HCT116 (cell line): Measurements from ENCODE around the gene LRRC43. TPM values are rescaled to one million over a fixed set of nuclear protein-coding genes. Genes with fewer than 3 reads are reported as not detected.

Experiments used
- ATAC-seq: fragments of 200-7000 bp; cut with Tn5 transposase; 2 replicates; pipeline ENCODE4 v1.9.1; 2020; ENCODE audit warnings: mild to moderate bottlenecking, moderate library complexity
- BruUV-seq: library from RNA; stranded (reverse); fragments of 400-500 nt; replicated peaks from 2 replicates; lab custom pipeline; 2021; lab: Mats Ljungman, UMichigan
- CTCF ChIA-PET: fragments of 300-600 bp; sonication (Branson Sonifier 250); formaldehyde crosslinking; loops from one replicate; lab custom pipeline; 2021; ENCODE audit warnings: antibody characterized with exemption; lab: Charles Lee
- POLR2A ChIA-PET: fragments of 300-600, 350-600 bp; sonication (Branson Sonifier 250); formaldehyde crosslinking; loops from one replicate; lab custom pipeline; 2021; ENCODE audit warnings: antibody characterized with exemption; lab: Charles Lee
- RAD21 ChIA-PET, 2 experiments: fragments of 300-600 bp; sonication (Branson Sonifier 250); formaldehyde crosslinking; loops; one replicate each; lab custom pipeline; 2023; ENCODE audit warnings: low total read pairs in 2 of 2; ENCODE audit not compliant: uncharacterized antibody in 2 of 2, unreplicated experiment in 2 of 2, low non-redundant PET in 1 of 2; lab: Charles Lee
- DNase-seq: peaks from one replicate; pipeline ENCODE4 v3.0.0-alpha.2; 2010; ENCODE audit warnings: low read depth, low spot score
- H2AFZ ChIP-seq: fragments of 200-600 bp; shearing (Covaris generic), sonication (generic); 2 replicates; pipeline ENCODE4 v1.6.1; 2017; ENCODE audit warnings: low read depth, mixed run types, mixed read lengths, antibody characterized with exemption, low read length; ENCODE audit not compliant: poor library complexity, severe bottlenecking
- H3K27ac ChIP-seq: 2 replicates; pipeline ENCODE4 v1.5.1; 2012; ENCODE audit warnings: low read depth, low read length
- H3K27me3 ChIP-seq: fragments of 200-600 bp; sonication (generic); 2 replicates; pipeline ENCODE4 v1.6.1; 2016; ENCODE audit warnings: mixed run types, low read length, mixed read lengths; ENCODE audit not compliant: insufficient read depth
- H3K36me3 ChIP-seq, 2 experiments: fragments of 200-500 bp in 1 of 2; fragments of 200-600 bp in 1 of 2; sonication (Bioruptor generic) in 1 of 2; sonication (generic) in 1 of 2; 2 replicates each; pipeline versions ENCODE4 v1.5.1 to v1.6.1; 2014 to 2016; ENCODE audit warnings: low read length in 2 of 2, inconsistent platforms in 1 of 2, mixed read lengths in 1 of 2, mixed run types in 1 of 2; ENCODE audit not compliant: insufficient read depth in 2 of 2, control insufficient read depth in 1 of 2
- H3K4me1 ChIP-seq, 2 experiments: fragments of 200-600 bp in 1 of 2; sonication (generic) in 1 of 2; 2 replicates each; pipeline versions ENCODE4 v1.5.1 to v1.6.1; 2012 to 2017; ENCODE audit warnings: low read length in 2 of 2, inconsistent platforms in 1 of 2, mild to moderate bottlenecking in 1 of 2, mixed read lengths in 1 of 2, mixed run types in 1 of 2, moderate library complexity in 1 of 2; ENCODE audit not compliant: insufficient read depth in 2 of 2, control insufficient read depth in 1 of 2
- H3K4me2 ChIP-seq: fragments of 200-600 bp; sonication (generic); 2 replicates; pipeline ENCODE4 v1.6.1; 2017; ENCODE audit warnings: mixed run types, low read length, mixed read lengths
- H3K4me3 ChIP-seq, 2 experiments: fragments of 200-600 bp in 1 of 2; sonication (generic) in 1 of 2; replicated peaks in 1 of 2; 2 replicates each; pipeline ENCODE4 v1.5.1; 2011 to 2016; ENCODE audit warnings: low read length in 2 of 2, control low read depth in 1 of 2, low read depth in 1 of 2, mild to moderate bottlenecking in 1 of 2, mixed read lengths in 1 of 2, mixed run types in 1 of 2
- H3K79me2 ChIP-seq: fragments of 200-600 bp; sonication (generic); 2 replicates; pipeline ENCODE4 v1.6.1; 2017; ENCODE audit warnings: mild to moderate bottlenecking, mixed run types, low read length, moderate library complexity, mixed read lengths; ENCODE audit not compliant: insufficient read depth
- H3K9ac ChIP-seq: fragments of 200-600 bp; sonication (generic); 2 replicates; pipeline ENCODE4 v1.6.1; 2016; ENCODE audit warnings: low read length, mixed read lengths
- H3K9me2 ChIP-seq: fragments of 200-600 bp; sonication (generic), shearing (Covaris generic); 2 replicates; pipeline ENCODE4 v1.6.1; 2017; ENCODE audit warnings: mixed run types, mild to moderate bottlenecking, moderate library complexity; ENCODE audit not compliant: insufficient read depth
- H3K9me3 ChIP-seq, 2 experiments: fragments of 200-500 bp in 1 of 2; fragments of 200-600 bp in 1 of 2; sonication (Bioruptor generic) in 1 of 2; sonication (generic) in 1 of 2; 2 replicates each; pipeline ENCODE4 v1.6.1; 2014 to 2017; ENCODE audit warnings: low read length in 2 of 2, mixed read lengths in 2 of 2, inconsistent platforms in 1 of 2, low read depth in 1 of 2, mild to moderate bottlenecking in 1 of 2, mixed run types in 1 of 2, moderate library complexity in 1 of 2; ENCODE audit not compliant: control insufficient read depth in 1 of 2, insufficient read depth in 1 of 2
- H4K20me1 ChIP-seq: fragments of 200-600 bp; sonication (generic), shearing (Covaris generic); 2 replicates; pipeline ENCODE4 v1.6.1; 2017; ENCODE audit warnings: mixed run types, mild to moderate bottlenecking, moderate library complexity; ENCODE audit not compliant: insufficient read depth
- CEBPB ChIP-seq: IDR thresholded peaks from 2 replicates; pipeline ENCODE4 v1.6.1; 2012; ENCODE audit warnings: low read depth
- CTCF ChIP-seq, 3 experiments: fragments of 200-600 bp in 1 of 3; sonication (generic) in 1 of 3; IDR thresholded peaks in 2 of 3; conservative IDR thresholded peaks in 1 of 3; 2 replicates each; pipeline ENCODE4 v1.5.1; 2012 to 2017; ENCODE audit warnings: low read depth in 2 of 3, low read length in 2 of 3, antibody characterized with exemption in 1 of 3, borderline replicate concordance in 1 of 3, control low read depth in 1 of 3, mild to moderate bottlenecking in 1 of 3, mixed read lengths in 1 of 3, mixed run types in 1 of 3, moderate library complexity in 1 of 3; ENCODE audit not compliant: insufficient read depth in 1 of 3
- EGR1 ChIP-seq: IDR thresholded peaks from 2 replicates; pipeline ENCODE4 v1.6.1; 2012; ENCODE audit warnings: low read depth
- ELF1 ChIP-seq: IDR thresholded peaks from 2 replicates; pipeline ENCODE4 v1.6.1; 2012; ENCODE audit warnings: low read depth, borderline replicate concordance
- EZH2phosphoT487 ChIP-seq: fragments of 200-600 bp; IDR thresholded peaks from 2 replicates; pipeline ENCODE4 v1.6.1; 2018; ENCODE audit warnings: antibody characterized with exemption, borderline replicate concordance
- FOSL1 ChIP-seq: IDR thresholded peaks from 2 replicates; pipeline ENCODE4 v1.6.1; 2012; ENCODE audit warnings: low read depth
- JUND ChIP-seq: IDR thresholded peaks from 2 replicates; pipeline ENCODE4 v1.6.1; 2012
- MAX ChIP-seq: IDR thresholded peaks from 2 replicates; pipeline ENCODE4 v1.6.1; 2012
- POLR2A ChIP-seq: IDR thresholded peaks from 2 replicates; pipeline ENCODE4 v1.7.0; 2011; ENCODE audit warnings: borderline replicate concordance; ENCODE audit not compliant: insufficient read depth, insufficient read length; ENCODE audit errors: extremely low read depth
- POLR2AphosphoS5 ChIP-seq: IDR thresholded peaks from 2 replicates; pipeline ENCODE4 v1.6.1; 2011; ENCODE audit warnings: mild to moderate bottlenecking, low read depth, low read length, moderate library complexity
- RAD21 ChIP-seq: IDR thresholded peaks from 2 replicates; pipeline ENCODE4 v1.6.1; 2012; ENCODE audit warnings: low read depth, mild to moderate bottlenecking
- SRF ChIP-seq: IDR thresholded peaks from 2 replicates; pipeline ENCODE4 v1.6.1; 2012; ENCODE audit warnings: low read depth
- TCF7L2 ChIP-seq: IDR thresholded peaks from 2 replicates; pipeline ENCODE4 v1.7.0; 2011; ENCODE audit warnings: borderline replicate concordance, inconsistent platforms; ENCODE audit not compliant: insufficient read depth, insufficient read length; ENCODE audit errors: extremely low read depth
- YY1 ChIP-seq: IDR thresholded peaks from 2 replicates; pipeline ENCODE4 v1.6.1; 2011; ENCODE audit warnings: low read length, low read depth, moderate library complexity, mild to moderate bottlenecking; ENCODE audit not compliant: insufficient replicate concordance; ENCODE audit errors: extremely low read depth
- ZFX ChIP-seq: fragments of 450-650 bp; IDR thresholded peaks from 2 replicates; pipeline ENCODE4 v1.6.1; 2017
- ZNF274 ChIP-seq: fragments of 200-500 bp; sonication (Bioruptor generic); IDR thresholded peaks from 2 replicates; pipeline ENCODE4 v1.6.1; 2014; ENCODE audit warnings: mild to moderate bottlenecking, low read depth, low read length, inconsistent platforms
- intact Hi-C: fragments of 100-400 bp; cut with micrococcal nuclease; formaldehyde crosslinking; loops from 2 replicates; pipeline ENCODE4 v1.10.0; 2022
- total RNA-seq: library from RNA; stranded (reverse); gene quantifications from one replicate; pipeline ENCODE4 v1.2.1, GENCODE V29; 2021; ENCODE audit not compliant: unreplicated experiment
- TF ChIP-seq, protein P1 (sequence below): IDR thresholded peaks from 2 replicates; pipeline ENCODE4 v1.6.1; 2012

LRRC43 gene
- total RNA-seq, 1 experiment from 2014 or later: not detected

DNA sequence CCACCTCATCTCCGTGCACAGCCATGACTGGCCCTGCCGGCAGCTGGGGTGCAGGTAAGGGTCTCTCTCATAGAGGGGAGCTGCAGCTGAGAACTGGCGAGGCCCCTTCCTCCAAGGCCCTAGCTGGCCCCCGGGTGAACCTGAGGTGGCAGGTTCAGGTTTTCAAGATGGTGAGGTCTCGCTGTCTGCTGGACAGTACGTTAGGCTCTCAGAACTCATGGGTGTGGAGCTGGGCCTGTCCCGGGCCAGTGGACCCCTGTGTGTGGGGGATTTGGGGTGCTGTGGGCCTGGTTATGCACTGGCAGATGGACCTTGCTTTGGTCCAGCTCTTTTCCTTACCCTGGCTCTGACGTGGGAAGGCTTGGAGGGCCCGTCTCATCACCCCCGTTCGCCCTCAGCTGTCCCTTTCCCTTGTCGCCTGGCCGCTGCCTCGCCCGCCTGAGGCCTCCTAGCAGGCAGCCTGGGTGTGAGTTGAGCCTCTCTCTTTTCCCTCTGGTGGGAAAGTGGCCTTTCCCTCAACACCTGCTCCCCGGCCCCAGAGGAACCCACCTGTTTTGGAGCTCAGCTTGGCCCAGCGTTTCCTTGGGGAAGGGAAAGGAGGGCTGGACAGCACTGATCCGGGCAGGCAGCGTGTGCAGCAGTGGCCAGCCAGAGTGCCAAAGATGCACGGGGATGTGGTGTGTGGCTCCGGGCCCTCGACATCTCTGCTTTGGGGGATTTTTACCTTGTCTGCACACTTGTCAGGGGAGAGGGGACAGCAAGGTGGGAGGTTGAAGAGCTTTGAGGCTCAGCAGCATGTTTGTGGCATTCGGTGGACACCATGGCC lies 37.2 kb upstream of the LRRC43 start:
- POLR2A ChIA-PET: no interaction called here
- Histone ChIP-seq H3K9ac (no peak overlapping the region), H3K4me3 (no peak overlapping the region), H4K20me1 (no peaks in the 10 kb centered on the region), H3K27ac (no peak overlapping the region), H3K4me2 (no peak overlapping the region), H3K4me1 (no peaks in the 10 kb centered on the region), H3K9me3 (no peaks in the 10 kb centered on the region), H3K27me3 (no peaks in the 10 kb centered on the region), H3K36me3 (peaks cover 6 to 21% of the 10 kb centered on the region in 2 experiments; a peak in 3 of 4 replicates), H3K9me2 (no peaks in the 10 kb centered on the region), H2AFZ (no peak overlapping the region), H3K79me2 (no peaks in the 10 kb centered on the region)
- DNase-seq (no peak), ATAC-seq (0 out of 2 replicates have a peak, but pooled peaks have one; percentile 12)
- TF ChIP-seq, protein P1, sequence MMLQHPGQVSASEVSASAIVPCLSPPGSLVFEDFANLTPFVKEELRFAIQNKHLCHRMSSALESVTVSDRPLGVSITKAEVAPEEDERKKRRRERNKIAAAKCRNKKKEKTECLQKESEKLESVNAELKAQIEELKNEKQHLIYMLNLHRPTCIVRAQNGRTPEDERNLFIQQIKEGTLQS: no peak
- TF ChIP-seq JUND (no peak), CTCF (IDR thresholded peaks at IDR 0.05 in 2 of 3, conservative IDR thresholded peaks at IDR 0.05 in 1 of 3; ENCODE audit: borderline replicate concordance in 1 of 3, insufficient read depth in 1 of 3, low read depth in 2 of 3, low read length in 2 of 3) (no peak), RAD21 (no peak), EGR1 (no peak), ELF1 (no peak), TCF7L2 (no peak), ZFX (no peak), ZNF274 (no peak), MAX (no peak), SRF (no peak), CEBPB (no peak), YY1 (no peak), FOSL1 (no peak), POLR2A (no peak), POLR2AphosphoS5 (no peak), EZH2phosphoT487 (no peak)
- RAD21 ChIA-PET: no interaction called here
- CTCF ChIA-PET: no interaction called here
- intact Hi-C loops: no loop called here
- no TSS peak for BruUV-seq
